Suppressor macrophage treated with lipopolysaccharide for 4 hours (primary cell): ENCODE measurements around the gene C4orf50.

Experiments used
- DNase-seq: peaks from one replicate; pipeline ENCODE4 v3.0.0-alpha.2; 2020

The C4orf50 gene

DNA sequence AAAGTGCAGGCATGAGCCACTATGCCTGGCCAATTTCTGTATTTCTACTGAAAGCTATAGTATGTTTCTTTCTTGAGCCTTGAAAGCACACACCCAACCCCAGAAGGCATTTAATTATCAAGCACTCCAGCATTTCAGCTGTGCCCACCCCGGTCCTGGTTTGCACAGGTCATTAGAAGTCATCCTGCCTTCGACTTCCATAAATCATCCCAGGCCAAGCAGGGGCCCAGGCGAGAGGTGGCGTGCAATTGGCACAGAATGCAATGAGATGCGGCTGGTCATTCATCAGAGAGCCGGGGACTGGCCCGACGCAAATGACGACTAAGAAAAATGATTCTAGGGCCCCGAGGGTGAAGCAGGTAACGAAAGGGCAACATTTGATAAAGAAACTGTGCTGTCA lies 100.6 kb downstream of the C4orf50 start:
- no peak for DNase-seq

DNA sequence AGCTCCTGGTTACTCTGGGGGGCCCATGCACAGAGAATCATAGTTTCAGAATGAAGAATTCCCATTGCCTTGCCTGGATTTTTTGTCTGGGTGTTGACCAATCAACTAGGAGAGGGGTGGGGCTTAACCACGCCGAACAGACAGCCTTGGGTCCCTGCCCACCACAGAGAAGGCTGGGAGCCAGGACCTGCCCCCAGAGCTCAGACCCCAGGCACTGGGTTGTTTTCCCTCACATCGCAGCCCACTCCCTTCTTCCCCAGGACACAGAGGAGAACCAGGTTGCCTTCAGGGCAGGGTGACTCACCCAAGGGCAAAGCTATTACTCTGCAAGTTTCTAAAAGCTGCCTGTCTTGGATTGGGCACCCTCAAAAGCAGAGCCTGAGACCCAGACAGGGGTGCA lies 102.0 kb downstream of the C4orf50 start:
- no peak for DNase-seq

- DNase-seq = no peak
Measured at GRCh38 chr4:5913454-5913853, 104.8 kb downstream of the C4orf50 start.

GRCh38 chr4:5912614-5913019 lies 105.6 kb downstream of the C4orf50 start:
- DNase-seq = no peak

DNA sequence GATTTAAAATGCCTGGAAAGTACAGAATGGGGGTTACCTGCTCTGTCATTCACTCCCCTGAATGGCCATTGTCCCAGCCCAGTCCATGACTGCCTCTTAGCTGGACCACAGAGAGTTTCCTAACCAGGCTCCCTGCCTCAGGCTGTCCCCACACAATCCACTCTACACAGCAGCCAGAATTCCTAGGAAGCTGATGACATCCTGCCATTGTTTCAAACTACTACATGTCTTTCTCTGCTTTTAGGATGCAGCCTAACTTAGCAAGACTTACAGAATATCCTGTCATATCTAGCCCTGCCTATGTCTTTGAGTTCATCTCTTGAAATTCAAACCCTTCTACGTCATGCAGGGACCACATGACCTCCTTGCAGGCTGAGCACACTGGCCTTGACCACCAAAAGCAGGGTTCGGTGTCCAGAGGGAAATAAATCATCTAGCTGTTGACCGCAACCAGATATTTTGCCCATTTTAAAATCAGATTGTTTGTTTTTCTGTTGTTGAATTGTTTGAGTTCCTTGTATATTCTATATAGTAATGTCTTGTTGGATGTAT lies 109.3 kb downstream of the C4orf50 start:
- no peak for DNase-seq

- DNase-seq = no peak
Measured at GRCh38 chr4:5906191-5906590, 112.0 kb downstream of the C4orf50 start.

DNA sequence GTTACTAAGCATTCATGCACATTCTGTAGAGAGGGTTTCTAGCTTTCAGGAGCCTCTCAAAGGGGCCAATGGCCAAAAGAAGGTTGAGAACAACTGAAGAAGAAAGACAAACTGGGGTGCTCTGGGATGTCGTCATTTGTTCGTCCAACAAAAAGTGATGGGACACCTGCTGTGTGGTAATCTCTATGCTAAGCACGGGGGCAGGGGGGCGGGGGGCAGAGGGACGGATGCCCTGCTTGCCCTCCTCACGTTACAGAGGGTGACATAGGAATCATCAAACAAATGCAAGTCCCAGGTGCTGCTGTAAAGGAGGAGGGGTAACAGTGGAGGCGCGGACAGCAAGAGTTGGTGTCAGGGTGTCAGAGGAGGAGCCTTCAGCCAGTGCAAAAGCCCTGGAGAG lies 112.5 kb downstream of the C4orf50 start:
- DNase-seq = no peak

- DNase-seq = no peak
Measured at GRCh38 chr4:5900844-5901243, 117.4 kb downstream of the C4orf50 start.

DNA sequence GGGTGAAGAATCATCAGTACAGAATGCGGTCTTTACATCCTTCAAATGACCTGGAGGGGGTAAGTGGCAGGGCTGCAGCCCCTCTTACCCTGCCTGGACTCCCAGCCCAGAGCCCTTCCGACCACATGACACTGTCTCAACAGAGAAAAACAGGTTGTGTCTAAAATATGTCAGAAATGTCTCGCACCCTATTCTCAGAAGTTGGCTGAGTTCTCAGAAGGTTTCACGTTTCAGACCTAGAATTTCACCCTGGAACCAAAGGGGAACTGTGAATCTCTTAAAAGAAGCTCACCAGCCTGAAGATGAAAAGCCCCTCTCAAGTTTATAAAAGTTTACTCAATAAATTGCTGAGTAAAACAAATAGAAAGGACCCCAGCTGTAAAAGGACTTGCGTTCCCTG lies 118.3 kb downstream of the C4orf50 start:
- no peak for DNase-seq

DNA sequence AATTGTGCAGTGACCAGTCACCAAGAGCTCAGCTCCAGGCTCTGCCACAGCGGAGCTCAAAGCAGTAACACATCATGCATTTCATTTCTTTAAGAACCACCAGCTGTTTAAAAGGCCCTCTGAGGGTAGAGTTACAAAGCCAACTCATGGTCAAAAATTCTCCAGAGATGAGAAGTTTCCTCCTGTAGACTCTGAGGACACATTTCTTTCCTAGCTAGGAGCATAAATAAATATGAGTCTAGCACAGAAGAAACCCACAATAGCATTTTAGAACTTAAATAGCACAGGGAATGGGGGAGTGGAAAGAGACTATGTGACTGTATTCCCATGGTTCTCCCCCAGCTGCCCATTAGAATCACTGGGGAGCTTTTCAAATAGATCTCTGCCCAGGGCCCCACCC lies 118.8 kb downstream of the C4orf50 start:
- DNase-seq = no peak

DNA sequence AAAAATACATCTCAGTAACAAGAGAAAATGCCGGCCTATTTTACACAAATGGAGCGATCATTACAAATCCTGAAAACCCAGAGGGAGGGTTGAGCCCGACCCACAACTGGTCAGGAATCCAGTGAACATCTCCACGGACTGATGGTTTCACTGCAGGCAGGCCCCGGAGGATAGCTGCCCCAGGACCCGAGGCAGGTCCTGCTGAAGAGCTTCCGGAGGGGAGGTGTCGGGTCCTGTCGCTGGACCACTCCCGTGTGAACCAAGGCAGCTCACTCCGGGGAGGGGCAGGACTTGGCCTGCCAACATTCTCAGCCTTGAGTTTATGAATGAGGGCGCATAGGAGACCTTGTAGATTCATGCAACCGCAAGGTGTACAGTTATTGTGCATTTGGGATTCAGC lies 120.6 kb downstream of the C4orf50 start:
- DNase-seq = no peak

- DNase-seq = no peak
Measured at GRCh38 chr4:5895287-5895686, 122.9 kb downstream of the C4orf50 start.

GRCh38 chr4:5894266-5894665 lies 124.0 kb downstream of the C4orf50 start:
- DNase-seq = no peak

DNA sequence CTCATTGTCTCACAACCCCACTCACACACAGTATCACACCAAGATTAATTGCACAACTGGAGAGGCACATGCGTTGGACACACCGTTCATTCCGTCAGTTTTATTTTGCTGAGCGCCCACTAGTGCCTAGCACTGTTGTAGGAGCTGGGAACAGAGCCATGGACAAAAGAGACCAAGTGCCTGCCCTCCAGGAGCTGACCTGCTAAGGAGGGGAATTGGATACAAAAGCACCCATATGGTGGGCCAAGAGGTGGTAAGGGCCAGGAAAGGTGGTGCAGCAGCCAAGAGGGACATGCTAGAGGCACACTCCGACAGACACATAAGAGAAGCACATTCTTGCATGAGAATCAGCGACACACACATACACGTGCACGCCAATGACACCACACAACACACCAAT lies 124.6 kb downstream of the C4orf50 start:
- DNase-seq = no peak

- DNase-seq = peak; percentile 3
Measured at GRCh38 chr4:5893004-5893580, 125.1 kb downstream of the C4orf50 start, which contains the start of gene CRMP1. Gene CRMP1, minus strand, starts transcription at chr4:5893086. Its CDS starts 117 bp downstream, at chr4:5892969.

- no peak for DNase-seq
Measured at GRCh38 chr4:5892323-5893003, 125.8 kb downstream of the C4orf50 start.

DNA sequence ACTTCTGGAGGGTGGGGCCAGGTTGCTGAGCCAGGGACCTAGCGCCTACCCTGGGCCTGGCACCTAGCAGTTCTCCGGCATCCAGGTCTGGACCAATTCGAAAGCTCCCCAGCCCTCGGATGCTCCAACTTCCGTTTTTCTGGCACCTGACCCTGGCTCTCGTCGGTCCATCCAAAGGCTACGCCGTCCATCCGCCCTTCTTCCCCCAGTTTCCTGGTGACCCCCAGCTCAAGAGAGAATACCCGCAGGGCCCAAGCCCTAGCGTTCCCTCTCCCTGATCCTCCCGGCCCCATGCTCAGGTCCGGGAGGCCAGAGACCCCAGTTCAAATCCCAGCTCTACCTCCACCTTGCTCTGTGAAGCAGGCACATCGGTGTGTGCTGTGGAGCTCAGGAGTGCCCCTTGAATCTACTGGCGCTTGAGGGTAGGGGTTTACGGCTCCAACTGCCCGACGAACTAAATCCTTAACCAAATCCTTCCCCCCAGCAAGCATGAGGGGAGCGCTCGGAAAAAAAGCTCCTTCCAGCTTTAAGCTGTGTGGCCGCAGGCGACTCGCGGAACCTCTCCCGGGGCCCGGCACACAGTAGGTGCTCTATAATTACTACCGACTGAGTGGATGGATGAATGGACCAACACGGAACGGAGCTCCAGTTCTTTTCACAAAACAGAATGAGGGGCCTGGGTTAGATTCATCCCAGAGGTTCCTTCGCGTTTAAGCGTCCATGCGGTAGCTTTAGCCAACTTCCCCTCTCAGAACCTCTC lies 126.5 kb downstream of the C4orf50 start:
- DNase-seq = no peak

GRCh38 chr4:5890063-5890727 lies 128.0 kb downstream of the C4orf50 start:
- DNase-seq = no peak

DNA sequence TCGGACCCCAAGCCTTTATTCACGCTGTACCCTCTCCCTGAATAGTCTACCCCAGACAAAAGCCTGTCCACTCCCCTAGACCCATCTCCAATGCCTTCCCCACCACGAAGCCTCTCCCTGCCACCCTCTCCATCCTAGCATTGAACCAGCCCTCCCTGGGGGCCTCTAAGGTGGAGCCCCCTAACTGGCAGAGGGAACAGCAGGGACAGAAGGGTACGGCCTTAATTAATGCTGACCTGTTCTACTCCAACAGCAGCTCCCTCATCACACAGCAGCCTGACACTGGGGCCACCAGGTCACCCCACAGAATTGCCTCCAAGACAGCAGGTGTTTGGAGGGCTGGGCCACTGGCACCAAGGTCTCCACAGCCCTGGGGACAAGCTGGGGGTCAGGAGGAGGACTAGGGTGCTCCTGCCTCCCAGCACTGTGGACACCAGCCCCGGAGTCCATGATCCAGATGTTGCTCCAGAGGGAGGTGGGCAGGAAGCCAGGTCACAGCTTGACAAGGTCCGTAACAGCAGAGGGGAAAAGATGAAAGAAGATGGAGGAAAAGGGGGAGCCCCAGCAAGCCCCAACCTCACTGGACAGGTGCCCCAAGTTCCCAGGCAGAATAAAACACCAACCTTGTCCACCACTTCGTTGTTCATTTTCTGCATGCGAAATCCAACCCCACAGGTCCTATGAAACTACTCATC lies 129.1 kb downstream of the C4orf50 start:
- DNase-seq = no peak

DNA sequence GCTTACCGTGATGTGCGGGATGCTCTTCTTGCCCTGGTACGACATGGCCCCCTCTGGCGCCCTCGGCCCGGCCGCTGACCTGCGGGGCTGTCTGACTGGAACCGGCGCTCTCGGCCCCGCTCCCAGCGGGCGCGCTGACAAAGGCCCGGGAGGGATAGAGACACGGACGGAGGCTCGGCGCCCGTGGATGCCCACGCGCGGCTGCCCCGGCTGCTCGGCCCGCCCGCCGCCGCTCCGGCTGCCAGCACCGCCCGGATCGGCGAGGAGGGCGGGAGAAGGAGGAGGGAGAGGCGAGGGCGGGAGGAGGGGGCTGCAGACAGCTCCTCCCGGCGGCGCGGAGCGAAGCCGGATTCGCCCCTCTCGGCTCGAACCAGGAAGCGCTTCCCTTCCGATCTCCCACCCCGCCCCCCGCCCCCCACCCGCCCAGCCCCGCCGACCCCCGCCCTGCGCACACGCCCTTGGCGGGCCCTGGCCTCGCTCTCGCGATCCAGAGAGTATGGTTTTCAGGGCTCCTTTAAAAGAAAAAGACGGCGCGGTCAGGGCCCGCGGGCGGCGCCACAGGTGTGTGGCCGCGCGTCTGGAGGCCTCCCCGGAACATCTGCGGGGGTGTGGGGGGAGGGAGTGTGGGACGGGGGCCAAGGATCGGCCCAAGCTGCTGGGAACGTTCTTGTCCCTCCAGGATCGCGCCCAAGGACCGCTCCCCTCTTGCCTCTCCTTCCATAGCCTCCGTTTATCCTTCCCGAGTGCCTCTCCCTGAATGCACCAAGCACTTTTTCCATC lies 129.8 kb downstream of the C4orf50 start:
- DNase-seq = no peak

DNA sequence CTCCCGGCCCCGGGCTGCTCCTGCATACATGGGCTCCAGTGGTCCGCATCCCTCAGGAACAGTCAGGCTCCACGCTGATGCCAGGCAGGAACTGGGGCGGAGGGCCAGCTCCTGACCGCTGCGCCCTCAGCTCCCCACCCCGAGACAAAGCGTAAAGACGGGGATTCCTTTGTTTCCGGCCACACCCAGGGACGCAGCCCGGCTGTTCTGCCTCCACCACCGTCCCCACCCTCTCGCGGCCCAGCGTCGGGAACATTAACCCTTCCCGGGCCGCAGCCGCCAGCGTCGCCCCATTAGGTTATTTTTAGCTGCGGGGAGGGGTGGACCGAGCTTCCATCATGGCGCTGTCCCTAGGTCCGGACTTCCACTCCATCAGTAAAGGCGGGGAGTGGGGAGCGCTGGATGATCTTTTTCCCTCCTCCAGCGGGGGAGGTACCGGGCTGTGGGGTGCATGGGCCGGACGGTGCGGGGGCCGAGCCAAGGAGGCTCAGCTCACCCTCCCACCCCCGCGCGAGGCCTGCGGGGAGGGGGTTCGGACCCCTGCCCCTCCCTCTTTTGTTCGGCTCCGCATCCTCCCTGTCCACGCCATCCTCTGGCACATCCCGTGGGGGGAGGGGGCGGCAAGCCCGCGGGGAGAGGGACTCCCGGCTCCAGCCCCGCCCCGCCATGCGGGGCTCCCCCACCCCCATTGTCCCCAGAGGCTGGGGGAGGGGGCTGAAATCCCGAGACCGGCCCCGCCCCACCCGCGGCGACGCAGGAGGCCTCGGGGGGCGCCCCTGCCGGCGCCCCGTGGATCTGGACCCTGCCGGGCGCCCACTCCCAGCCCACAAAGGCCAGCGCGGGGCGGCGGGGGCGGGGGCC lies 130.6 kb downstream of the C4orf50 start:
- DNase-seq = no peak
